Measurements from ENCODE around the gene TMEM151A.

GRCh38 chr11:66345316-66345649 lies 53.6 kb downstream of the TMEM151A start:
- TF ChIP-seq POLR2AphosphoS5 (IDR thresholded peaks at IDR 0.05), result no peak
- no peak for TF ChIP-seq CTCF (IDR thresholded peaks at IDR 0.05)
- no peak for TF ChIP-seq POLR2A (IDR thresholded peaks at IDR 0.05)
- TF ChIP-seq EP300 (IDR thresholded peaks at IDR 0.05), result no peak
